NCI-H1436 treated with DMSO at 0.1 percent for 48 hours (cell line): Measurements from ENCODE around the gene SEMA5A.

Experiments
- DNase-seq: peaks from one replicate; lab custom pipeline; 2025; lab: John Stamatoyannopoulos, UW

SEMA5A gene

GRCh38 chr5:9056046-9056445 lies 489.8 kb downstream of the SEMA5A start:
- DNase-seq = no peak

GRCh38 chr5:9054821-9055589 lies 490.9 kb downstream of the SEMA5A start:
- DNase-seq = no peak

- DNase-seq = no peak
Observed at GRCh38 chr5:9054322-9054721, 491.6 kb downstream of the SEMA5A start.

GRCh38 chr5:9052421-9052820 lies 493.5 kb downstream of the SEMA5A start:
- DNase-seq = no peak

- no peak for DNase-seq
Observed at GRCh38 chr5:9051779-9052178, 494.1 kb downstream of the SEMA5A start.

- no peak for DNase-seq
Observed at GRCh38 chr5:9047932-9048331, 497.9 kb downstream of the SEMA5A start.

- DNase-seq = no peak
Observed at GRCh38 chr5:9046756-9047481, 499.0 kb downstream of the SEMA5A start.

GRCh38 chr5:9045946-9046345 lies 499.9 kb downstream of the SEMA5A start:
- DNase-seq = no peak

GRCh38 chr5:9042241-9042640 lies 503.6 kb downstream of the SEMA5A start:
- no peak for DNase-seq

GRCh38 chr5:9040475-9040874 lies 505.4 kb downstream of the SEMA5A start:
- no peak for DNase-seq

- no peak for DNase-seq
Observed at GRCh38 chr5:9037048-9037447, 508.8 kb downstream of the SEMA5A start.

- DNase-seq = no peak
Observed at GRCh38 chr5:9035346-9035745, 510.5 kb downstream of the SEMA5A start.

GRCh38 chr5:9034649-9035048 lies 511.2 kb downstream of the SEMA5A start:
- no peak for DNase-seq

GRCh38 chr5:9033524-9033923 lies 512.4 kb downstream of the SEMA5A start:
- DNase-seq = no peak

- DNase-seq = no peak
Observed at GRCh38 chr5:9025942-9026341, 519.9 kb downstream of the SEMA5A start.

GRCh38 chr5:9020996-9021395 lies 524.9 kb downstream of the SEMA5A start:
- DNase-seq = no peak

GRCh38 chr5:9015937-9016270 lies 530.0 kb downstream of the SEMA5A start:
- DNase-seq = no peak

GRCh38 chr5:9015260-9015936 lies 530.5 kb downstream of the SEMA5A start:
- no peak for DNase-seq

- no peak for DNase-seq
Observed at GRCh38 chr5:9013147-9013546, 532.7 kb downstream of the SEMA5A start.

GRCh38 chr5:9009931-9010651 lies 535.8 kb downstream of the SEMA5A start:
- no peak for DNase-seq

GRCh38 chr5:8997542-8998070 lies 548.3 kb downstream of the SEMA5A start:
- DNase-seq = no peak

- DNase-seq = no peak
Observed at GRCh38 chr5:8993031-8993430, 552.8 kb downstream of the SEMA5A start.
